H1 (cell line): Measurements from ENCODE around the gene BIN1. TPM values are rescaled to one million over a fixed set of nuclear protein-coding genes. Genes with fewer than 3 reads are reported as not detected.
A peak's percentile ranks its signal among the peaks of the same experiment; 100 is the strongest.

ENCODE experiments used
- CTCF ChIA-PET: fragments of 300-600 bp; sonication (Branson Sonifier 250); formaldehyde crosslinking; loops from one replicate; lab custom pipeline; 2021; ENCODE audit not compliant: partially characterized antibody; lab: Charles Lee
- POLR2A ChIA-PET: fragments of 300-600 bp; sonication (Branson Sonifier 250); formaldehyde crosslinking; loops from one replicate; lab custom pipeline; 2021; ENCODE audit warnings: inconsistent platforms; ENCODE audit not compliant: partially characterized antibody; lab: Charles Lee
- DNase-seq, 2 experiments: peaks; one replicate each; pipeline versions ENCODE4 v3.0.0 to v3.0.0-alpha.2; 2010 to 2022; ENCODE audit warnings: low spot score in 2 of 2, low read depth in 1 of 2, mixed read lengths in 1 of 2
- FAIRE-seq: peaks from 2 replicates; lab custom pipeline; 2011; peaks lifted over from hg19 to GRCh38; lab: Jason Lieb, UNC
- H2AFZ ChIP-seq: 2 replicates; pipeline ENCODE4 v1.8.1; 2012; ENCODE audit warnings: low read length, inconsistent platforms
- H2AK5ac ChIP-seq: 2 replicates; pipeline ENCODE4 v1.6.1; 2013; ENCODE audit warnings: low read depth, low read length
- H2BK120ac ChIP-seq: replicated peaks from 2 replicates; pipeline ENCODE3; 2013; ENCODE audit warnings: low read depth, low read length, inconsistent platforms
- H2BK12ac ChIP-seq: 2 replicates; pipeline ENCODE4 v1.6.1; 2013; ENCODE audit warnings: low read depth, low read length
- H2BK15ac ChIP-seq: 2 replicates; pipeline ENCODE4 v1.6.1; 2013; ENCODE audit warnings: low read length
- H2BK20ac ChIP-seq: 2 replicates; pipeline ENCODE4 v1.6.1; 2013; ENCODE audit warnings: low read length
- H2BK5ac ChIP-seq: 2 replicates; pipeline ENCODE4 v1.6.1; 2013; ENCODE audit warnings: low read depth, low read length
- H3K14ac ChIP-seq: 2 replicates; pipeline ENCODE4 v1.6.1; 2013; ENCODE audit warnings: inconsistent platforms; ENCODE audit not compliant: insufficient read length
- H3K18ac ChIP-seq: 2 replicates; pipeline ENCODE4 v1.6.1; 2013; ENCODE audit warnings: low read length; ENCODE audit errors: extremely low read depth
- H3K23ac ChIP-seq: 2 replicates; pipeline ENCODE4 v1.6.1; 2013; ENCODE audit warnings: inconsistent platforms; ENCODE audit not compliant: insufficient read length
- H3K23me2 ChIP-seq: 2 replicates; pipeline ENCODE4 v1.6.1; 2013; ENCODE audit warnings: low read depth, low read length
- H3K27ac ChIP-seq: 2 replicates; pipeline ENCODE4 v1.6.1; 2011; ENCODE audit warnings: low read depth, low read length, inconsistent platforms
- H3K27me3 ChIP-seq, 4 experiments: replicated peaks in 1 of 4; 1 replicate in 1 of 4; 2 replicates in 3 of 4; pipeline versions ENCODE4 v1.6.1 to v1.8.1; 2011 to 2013; ENCODE audit warnings: low read length in 3 of 4, mild to moderate bottlenecking in 3 of 4, inconsistent platforms in 2 of 4, mixed read lengths in 2 of 4, moderate library complexity in 1 of 4; ENCODE audit not compliant: control insufficient read depth in 3 of 4, insufficient read depth in 3 of 4; ENCODE audit errors: extremely low read depth in 1 of 4
- H3K36me3 ChIP-seq, 4 experiments: 2 replicates each; pipeline versions ENCODE4 v1.6.1 to v1.8.1; 2011 to 2013; ENCODE audit warnings: mild to moderate bottlenecking in 4 of 4, low read length in 3 of 4, moderate library complexity in 2 of 4, control low read depth in 1 of 4, inconsistent platforms in 1 of 4; ENCODE audit not compliant: insufficient read depth in 4 of 4, control insufficient read depth in 2 of 4
- H3K4ac ChIP-seq: replicated peaks from 2 replicates; pipeline ENCODE3; 2013; ENCODE audit warnings: low read length, low read depth, mixed read lengths, inconsistent platforms; ENCODE audit not compliant: insufficient read length
- H3K4me1 ChIP-seq, 4 experiments: replicated peaks in 1 of 4; 1 replicate in 1 of 4; 2 replicates in 3 of 4; pipeline versions ENCODE4 v1.6.1 to v1.8.1; 2011 to 2013; ENCODE audit warnings: low read length in 3 of 4, inconsistent platforms in 2 of 4, mixed read lengths in 1 of 4; ENCODE audit not compliant: insufficient read depth in 4 of 4, control insufficient read depth in 3 of 4
- H3K4me2 ChIP-seq, 2 experiments: 2 replicates each; pipeline versions ENCODE4 v1.6.1 to v1.8.1; 2011 to 2013; ENCODE audit warnings: low read depth in 2 of 2, low read length in 2 of 2, control low read depth in 1 of 2, inconsistent platforms in 1 of 2, mild to moderate bottlenecking in 1 of 2; ENCODE audit not compliant: insufficient read depth in 1 of 2
- H3K4me3 ChIP-seq, 4 experiments: fragments of 200-600, 300-600 bp in 1 of 4; sonication (generic), shearing (Covaris generic), sonication (Bioruptor Twin) in 1 of 4; 2 replicates each; pipeline versions ENCODE4 v1.5.1 to v1.8.1; 2011 to 2016; ENCODE audit warnings: low read length in 4 of 4, low read depth in 3 of 4, control low read depth in 2 of 4, inconsistent platforms in 2 of 4, mild to moderate bottlenecking in 2 of 4, mixed read lengths in 1 of 4, moderate library complexity in 1 of 4; ENCODE audit not compliant: insufficient read depth in 2 of 4; ENCODE audit errors: extremely low read depth in 1 of 4
- H3K56ac ChIP-seq: replicated peaks from 2 replicates; pipeline ENCODE3; 2013; ENCODE audit warnings: low read depth, mild to moderate bottlenecking, mixed read lengths, low read length, inconsistent platforms; ENCODE audit not compliant: insufficient read length
- H3K79me1 ChIP-seq: 2 replicates; pipeline ENCODE4 v1.6.1; 2013; ENCODE audit warnings: low read depth, low read length, control low read depth
- H3K79me2 ChIP-seq, 2 experiments: 2 replicates each; pipeline versions ENCODE4 v1.6.1 to v1.8.1; 2012 to 2013; ENCODE audit warnings: low read length in 2 of 2, mild to moderate bottlenecking in 2 of 2, inconsistent platforms in 1 of 2; ENCODE audit not compliant: insufficient read depth in 2 of 2, control insufficient read depth in 1 of 2
- H3K9ac ChIP-seq, 4 experiments: replicated peaks in 1 of 4; 1 replicate in 1 of 4; 2 replicates in 3 of 4; pipeline versions ENCODE4 v1.6.1 to v1.8.1; 2011 to 2013; ENCODE audit warnings: low read depth in 3 of 4, low read length in 3 of 4, control low read depth in 2 of 4, mild to moderate bottlenecking in 2 of 4, moderate library complexity in 2 of 4, inconsistent platforms in 1 of 4; ENCODE audit errors: extremely low read depth in 1 of 4
- H3K9me3 ChIP-seq, 2 experiments: 2 replicates each; pipeline versions ENCODE4 v1.6.1 to v1.8.1; 2012 to 2013; ENCODE audit warnings: mild to moderate bottlenecking in 2 of 2, moderate library complexity in 2 of 2, control low read depth in 1 of 2, inconsistent platforms in 1 of 2, low read depth in 1 of 2, low read length in 1 of 2, mixed read lengths in 1 of 2; ENCODE audit not compliant: insufficient read depth in 2 of 2
- H4K20me1 ChIP-seq, 2 experiments: replicated peaks in 1 of 2; 2 replicates each; pipeline versions ENCODE3 to v1.8.1; 2011 to 2013; ENCODE audit warnings: inconsistent platforms in 2 of 2, low read length in 2 of 2, mild to moderate bottlenecking in 1 of 2; ENCODE audit not compliant: insufficient read depth in 2 of 2, control insufficient read depth in 1 of 2
- H4K5ac ChIP-seq: 2 replicates; pipeline ENCODE4 v1.6.1; 2013; ENCODE audit warnings: low read length, low read depth, mixed read lengths, inconsistent platforms; ENCODE audit not compliant: insufficient read length
- H4K8ac ChIP-seq: 2 replicates; pipeline ENCODE4 v1.8.0; 2013; ENCODE audit warnings: mild to moderate bottlenecking, moderate library complexity, low read length, inconsistent platforms; ENCODE audit not compliant: insufficient read depth; ENCODE audit errors: extremely low read depth
- H4K91ac ChIP-seq: replicated peaks from 2 replicates; pipeline ENCODE3; 2013; ENCODE audit warnings: low read length, mixed read lengths, inconsistent platforms; ENCODE audit not compliant: insufficient read length
- BACH1 ChIP-seq: IDR thresholded peaks from 2 replicates; pipeline ENCODE4 v1.6.1; 2012; ENCODE audit warnings: low read length, improper control_type of control experiment
- CBX8 ChIP-seq: fragments of 300-800, 300-1000 bp; sonication (generic); IDR thresholded peaks from 2 replicates; pipeline ENCODE4 v1.7.1; 2016; ENCODE audit warnings: low read depth, low read length, borderline replicate concordance
- EZH2 ChIP-seq: fragments of 200-600 bp; sonication (generic); IDR thresholded peaks from 2 replicates; pipeline ENCODE4 v1.7.1; 2012; ENCODE audit warnings: low read depth, mild to moderate bottlenecking, moderate library complexity, low read length, inconsistent platforms; ENCODE audit not compliant: severe bottlenecking
- GABPA ChIP-seq: IDR thresholded peaks from 2 replicates; pipeline ENCODE4 v1.6.1; 2011; ENCODE audit warnings: mild to moderate bottlenecking, low read length, moderate library complexity, borderline replicate concordance; ENCODE audit not compliant: insufficient read depth
- HDAC2 ChIP-seq, 2 experiments: fragments of 300-600 bp in 1 of 2; sonication (generic) in 1 of 2; IDR thresholded peaks; 2 replicates each; pipeline ENCODE4 v1.6.1; 2011 to 2012; ENCODE audit warnings: low read depth in 2 of 2, low read length in 2 of 2, mild to moderate bottlenecking in 2 of 2, moderate library complexity in 2 of 2, borderline replicate concordance in 1 of 2, inconsistent platforms in 1 of 2
- MAFK ChIP-seq: IDR thresholded peaks from 2 replicates; pipeline ENCODE4 v1.6.1; 2012; ENCODE audit warnings: low read depth, mild to moderate bottlenecking, improper control_type of control experiment, low read length
- TAF7 ChIP-seq: optimal IDR thresholded peaks from 2 replicates; pipeline ENCODE3; 2011; ENCODE audit warnings: low read depth, mild to moderate bottlenecking, inconsistent platforms, low read length, moderate library complexity, borderline replicate concordance
- ZNF274 ChIP-seq: IDR thresholded peaks from 2 replicates; pipeline ENCODE4 v1.7.0; 2012; ENCODE audit warnings: low read length, borderline replicate concordance; ENCODE audit errors: extremely low read depth
- WGBS, 2 experiments: shearing (Covaris generic) in 1 of 2; methylation state at CpG; one replicate each; pipeline versions ENCODE4 v1.1.6 to v1.1.7; 2013 to 2015; ENCODE audit warnings: low lambda C conversion rate in 2 of 2, mixed read lengths in 2 of 2, inconsistent platforms in 1 of 2, low coverage in 1 of 2, missing lambda C conversion rate in 1 of 2; ENCODE audit not compliant: insufficient replicate concordance in 2 of 2, insufficient coverage in 1 of 2, insufficient read length in 1 of 2; ENCODE audit errors: extremely low coverage in 1 of 2, missing lambda C conversion rate in 1 of 2; 5-methylcytosine and 5-hydroxymethylcytosine counted together
- polyA plus RNA-seq, 7 experiments: library from polyadenylated mRNA; depleted of rRNA in 3 of 7; stranded (reverse) in 5 of 7; unstranded in 2 of 7; fragments of >200 nt in 5 of 7; fragments of 200-250 nt in 2 of 7; gene quantifications; 1 replicate in 5 of 7; 2 replicates in 1 of 7; 4 replicates in 1 of 7; pipeline versions ENCODE4 v1.2.1 to v1.2.3, GENCODE V29; 2011 to 2013; ENCODE audit warnings: missing spikeins in 2 of 7, mixed read lengths in 2 of 7
- total RNA-seq: library from RNA; stranded (reverse); fragmentation: NEBNext Ultra II Directional; extraction: Animal tissue kit (Norgen Biotek cat#: 25700); gene quantifications from 2 replicates; pipeline ENCODE4 v1.2.1, GENCODE V29; 2021

Gene BIN1
- total and polyA plus RNA-seq, 2 of the 8 experiments (the other 6 are each of a cell fraction or from before 2014, with no cell fraction given): 23.6 to 35.6 TPM

GRCh38 chr2:127034051-127034450, 72.9 kb downstream of the BIN1 start:
- no peak overlapping the region for H2BK15ac ChIP-seq
- no peak overlapping the region for H2AK5ac ChIP-seq
- FAIRE-seq (no peak), DNase-seq (peak in 1 of 2 experiments; percentile 28)
- no peak overlapping the region for H3K4me3 ChIP-seq
- H3K4me2 ChIP-seq: no peak overlapping the region
- H3K9ac ChIP-seq: no peak overlapping the region
- no peak overlapping the region for H2BK20ac ChIP-seq
- H4K5ac ChIP-seq: no peak overlapping the region
- H3K79me2 ChIP-seq: no peaks in the 10 kb centered on the region
- ChIA-PET POLR2A (no interaction called here), CTCF (interaction anchor here (0.9 kb wide), 1 partner anchor 37 kb away, joined by 3 read pairs; no protein-coding TSS in a partner anchor)
- TF ChIP-seq EZH2 (no peak), GABPA (no peak), HDAC2 (IDR thresholded peaks at IDR 0.05; ENCODE audit: borderline replicate concordance in 1 of 2, low read depth in 2 of 2, low read length in 2 of 2) (no peak), TAF7 (no peak), BACH1 (no peak), CBX8 (no peak), MAFK (no peak), ZNF274 (no peak)
- H2BK12ac ChIP-seq: no peak overlapping the region
- no peak overlapping the region for H3K56ac ChIP-seq
- H4K91ac ChIP-seq: no peak overlapping the region
- no peak overlapping the region for H2BK120ac ChIP-seq
- no peaks in the 10 kb centered on the region for H3K9me3 ChIP-seq
- no peak overlapping the region for H3K4ac ChIP-seq
- no peaks in the 10 kb centered on the region for H4K20me1 ChIP-seq
- no peaks in the 10 kb centered on the region for H3K27me3 ChIP-seq
- 92% methylated on average over 6 of the region's 6 CpGs; no CpG with 5 or more reads in 1 of the 2 experiments for WGBS, 2 experiments
- H3K23me2 ChIP-seq: no peaks in the 10 kb centered on the region
- H4K8ac ChIP-seq: no peak overlapping the region
- H3K4me1 ChIP-seq: no peaks in the 10 kb centered on the region
- H3K36me3 ChIP-seq: no peaks in the 10 kb centered on the region
- H2BK5ac ChIP-seq: no peak overlapping the region
- H3K18ac ChIP-seq: no peak overlapping the region
- no peak overlapping the region for H3K23ac ChIP-seq
- H2AFZ ChIP-seq: no peak overlapping the region
- H3K27ac ChIP-seq: no peak overlapping the region
- H3K14ac ChIP-seq: no peak overlapping the region
- H3K79me1 ChIP-seq: no peaks in the 10 kb centered on the region
